ENCODE data around the gene TCF25. TPM values are rescaled to one million over a fixed set of nuclear protein-coding genes. Genes with fewer than 3 reads are reported as not detected.

The TCF25 gene
- total RNA-seq, 2 experiments from 2014 or later: 167 to 192 TPM

- Mint-ChIP-seq H3K36me3 (ENCODE audit: low read depth) (no peaks in the 10 kb centered on the region), H3K27ac (no peak overlapping the region), H3K9me3 (no peaks in the 10 kb centered on the region), H3K27me3 (no peaks in the 10 kb centered on the region), H3K4me3 (no peak overlapping the region), H3K4me1 (no peaks in the 10 kb centered on the region)
- CTCF ChIA-PET: no interaction called here
- POLR2A ChIA-PET: interaction anchor here (1.2 kb wide), 1 partner anchor 17 kb away, joined by 3 read pairs; no protein-coding TSS in a partner anchor
- no peak for DNase-seq
Observed at GRCh38 chr16:89853306-89853993, 19.9 kb upstream of the TCF25 start.

GRCh38 chr16:89855301-89855945 is 18.0 kb upstream of the TCF25 start:
- no peak overlapping the region for H3K4me3 Mint-ChIP-seq
- no peaks in the 10 kb centered on the region for H3K4me1 Mint-ChIP-seq
- no peak for DNase-seq
- no peak overlapping the region for H3K27ac Mint-ChIP-seq
- H3K9me3 Mint-ChIP-seq: no peaks in the 10 kb centered on the region
- CTCF ChIA-PET: no interaction called here
- POLR2A ChIA-PET: no interaction called here
- H3K27me3 Mint-ChIP-seq: no peaks in the 10 kb centered on the region
- no peaks in the 10 kb centered on the region for H3K36me3 Mint-ChIP-seq (ENCODE audit: low read depth)

- ChIA-PET POLR2A (no interaction called here), CTCF (no interaction called here)
- peaks cover 2% of the 10 kb centered on the region for H3K4me1 Mint-ChIP-seq
- H3K27me3 Mint-ChIP-seq: no peaks in the 10 kb centered on the region
- no peak overlapping the region for H3K4me3 Mint-ChIP-seq
- no peak overlapping the region for H3K27ac Mint-ChIP-seq
- H3K36me3 Mint-ChIP-seq (ENCODE audit: low read depth): no peaks in the 10 kb centered on the region
- H3K9me3 Mint-ChIP-seq: no peaks in the 10 kb centered on the region
- DNase-seq: no peak
Observed at GRCh38 chr16:89855986-89856385, 17.4 kb upstream of the TCF25 start.

- ChIA-PET POLR2A (interaction anchor here (5.7 kb wide), 1 partner anchor 14 kb away, joined by 117 read pairs; the partner anchor contains the start of gene TCF25), CTCF (interaction anchor here (1.1 to 6.5 kb wide), 6 partner anchors 13 to 160 kb away, joined by 3 to 72 read pairs (median 25); partner anchors contain the start of genes FANCA, SPATA2L and TCF25)
- Mint-ChIP-seq H3K27ac (no peak overlapping the region), H3K36me3 (ENCODE audit: low read depth) (no peaks in the 10 kb centered on the region), H3K9me3 (no peaks in the 10 kb centered on the region), H3K27me3 (no peaks in the 10 kb centered on the region), H3K4me1 (peaks cover 22% of the 10 kb centered on the region), H3K4me3 (no peak overlapping the region)
- DNase-seq: no peak
Observed at GRCh38 chr16:89858973-89859614, 14.3 kb upstream of the TCF25 start.

GRCh38 chr16:89859615-89860007 is 13.8 kb upstream of the TCF25 start:
- CTCF ChIA-PET: interaction anchor here (1.0 to 6.5 kb wide), 12 partner anchors 12 to 189 kb away, joined by 3 to 72 read pairs (median 9); partner anchors contain the start of genes FANCA, SPATA2L and TCF25
- H3K36me3 Mint-ChIP-seq (ENCODE audit: low read depth): no peaks in the 10 kb centered on the region
- POLR2A ChIA-PET: interaction anchor here (2.2 to 5.7 kb wide), 2 partner anchors 13 to 159 kb away, joined by 10 to 117 read pairs; partner anchors contain the start of gene TCF25
- H3K27me3 Mint-ChIP-seq: no peaks in the 10 kb centered on the region
- H3K4me3 Mint-ChIP-seq: no peak overlapping the region
- H3K4me1 Mint-ChIP-seq: peaks cover 27% of the 10 kb centered on the region
- DNase-seq: no peak
- no peaks in the 10 kb centered on the region for H3K9me3 Mint-ChIP-seq
- H3K27ac Mint-ChIP-seq: no peak overlapping the region

GRCh38 chr16:89860747-89861304 is 12.6 kb upstream of the TCF25 start:
- DNase-seq: peak; percentile 79
- POLR2A ChIA-PET: interaction anchor here (0.6 to 5.7 kb wide), 8 partner anchors 12 to 160 kb away, joined by 3 to 117 read pairs (median 4); partner anchors contain the start of gene TCF25

GRCh38 chr16:89861648-89862047 is 11.7 kb upstream of the TCF25 start:
- Mint-ChIP-seq H3K27ac (no peak overlapping the region), H3K4me3 (no peak overlapping the region), H3K9me3 (peaks cover 3% of the 10 kb centered on the region), H3K36me3 (ENCODE audit: low read depth) (peaks cover 3% of the 10 kb centered on the region), H3K27me3 (no peaks in the 10 kb centered on the region), H3K4me1 (peaks cover 34% of the 10 kb centered on the region)
- ChIA-PET CTCF (interaction anchor here (0.6 to 6.5 kb wide), 24 partner anchors 10 to 296 kb away, joined by 3 to 72 read pairs (median 6); partner anchors contain the start of genes FANCA, SPATA2L and TCF25), POLR2A (interaction anchor here (0.6 to 5.7 kb wide), 7 partner anchors 11 to 161 kb away, joined by 3 to 117 read pairs (median 4); partner anchors contain the start of gene TCF25)
- DNase-seq: no peak

More at GRCh38 chr16:89860747-89861304, 12.6 kb upstream of the TCF25 start:
- H3K27ac Mint-ChIP-seq: peak overlapping the region; percentile 0
- no peaks in the 10 kb centered on the region for H3K27me3 Mint-ChIP-seq
- CTCF ChIA-PET: interaction anchor here (0.6 to 6.5 kb wide), 34 partner anchors 11 to 295 kb away, joined by 3 to 72 read pairs (median 4); partner anchors contain the start of genes FANCA, SPATA2L, TCF25 and TUBB3
- peaks cover 3% of the 10 kb centered on the region for H3K36me3 Mint-ChIP-seq (ENCODE audit: low read depth)
- H3K9me3 Mint-ChIP-seq: peaks cover 3% of the 10 kb centered on the region
- peaks cover 34% of the 10 kb centered on the region for H3K4me1 Mint-ChIP-seq
- H3K4me3 Mint-ChIP-seq: no peak overlapping the region

GRCh38 chr16:89862732-89863131 is 10.7 kb upstream of the TCF25 start:
- H3K27ac Mint-ChIP-seq: peak overlapping the region; percentile 91

GRCh38 chr16:89863741-89864526 is 9.5 kb upstream of the TCF25 start:
- peak; percentile 60 for DNase-seq
- ChIA-PET CTCF (interaction anchor here (0.8 to 6.5 kb wide), 15 partner anchors 9 to 307 kb away, joined by 3 to 72 read pairs (median 4); partner anchors contain the start of genes FANCA, SPATA2L and TCF25), POLR2A (interaction anchor here (0.8 to 5.7 kb wide), 12 partner anchors 9 to 206 kb away, joined by 3 to 117 read pairs (median 3); partner anchors contain the start of genes FANCA and TCF25)
- Mint-ChIP-seq H3K4me1 (peaks cover 34% of the 10 kb centered on the region), H3K36me3 (ENCODE audit: low read depth) (peaks cover 11% of the 10 kb centered on the region), H3K9me3 (peaks cover 10% of the 10 kb centered on the region), H3K27ac (peak overlapping the region; percentile 91), H3K27me3 (no peaks in the 10 kb centered on the region), H3K4me3 (peak overlapping the region; percentile 53)

More at GRCh38 chr16:89862732-89863131, 10.7 kb upstream of the TCF25 start:
- Mint-ChIP-seq H3K36me3 (ENCODE audit: low read depth) (peaks cover 6% of the 10 kb centered on the region), H3K4me3 (peak overlapping the region; percentile 53), H3K4me1 (peaks cover 34% of the 10 kb centered on the region), H3K9me3 (peaks cover 5% of the 10 kb centered on the region), H3K27me3 (no peaks in the 10 kb centered on the region)
- ChIA-PET CTCF (interaction anchor here (1.1 to 6.5 kb wide), 7 partner anchors 10 to 163 kb away, joined by 3 to 72 read pairs (median 13); partner anchors contain the start of genes SPATA2L and TCF25), POLR2A (interaction anchor here (0.6 to 5.7 kb wide), 5 partner anchors 10 to 139 kb away, joined by 3 to 117 read pairs (median 3); partner anchors contain the start of gene TCF25)
- DNase-seq: no peak

- Mint-ChIP-seq H3K9me3 (peaks cover 10% of the 10 kb centered on the region), H3K36me3 (ENCODE audit: low read depth) (peaks cover 11% of the 10 kb centered on the region), H3K4me3 (peak overlapping the region; percentile 53), H3K27ac (peak overlapping the region; percentile 91), H3K27me3 (no peaks in the 10 kb centered on the region), H3K4me1 (peaks cover 34% of the 10 kb centered on the region)
- peak; percentile 38 for DNase-seq
- POLR2A ChIA-PET: interaction anchor here (0.8 to 5.7 kb wide), 9 partner anchors 8 to 206 kb away, joined by 3 to 117 read pairs (median 3); partner anchors contain the start of genes FANCA and TCF25
- CTCF ChIA-PET: interaction anchor here (0.7 to 6.5 kb wide), 12 partner anchors 8 to 307 kb away, joined by 3 to 72 read pairs (median 5); partner anchors contain the start of genes FANCA, SPATA2L and TCF25
Observed at GRCh38 chr16:89864527-89864820, 8.9 kb upstream of the TCF25 start.

GRCh38 chr16:89867918-89868317 is 5.5 kb upstream of the TCF25 start:
- no peaks in the 10 kb centered on the region for H3K27me3 Mint-ChIP-seq
- no peak overlapping the region for H3K4me3 Mint-ChIP-seq
- peaks cover 10% of the 10 kb centered on the region for H3K9me3 Mint-ChIP-seq
- no peak for DNase-seq
- H3K36me3 Mint-ChIP-seq (ENCODE audit: low read depth): peaks cover 11% of the 10 kb centered on the region
- CTCF ChIA-PET: no interaction called here
- H3K4me1 Mint-ChIP-seq: peaks cover 29% of the 10 kb centered on the region
- POLR2A ChIA-PET: no interaction called here
- no peak overlapping the region for H3K27ac Mint-ChIP-seq
